Measurements from ENCODE around the gene GABBR2.
A peak's percentile ranks its signal among the peaks of the same experiment; 100 is the strongest.
"Not testable (repeated sequence)": the region's sequence is repeated elsewhere in the genome, so short reads cannot be mapped to it uniquely, and the experiment has no call there.

GABBR2 gene

GRCh38 chr9:98686961-98687855 lies 21.5 kb downstream of the GABBR2 start:
- no peak for DNase-seq (ENCODE audit: low spot score)

- DNase-seq (ENCODE audit: low spot score), result not testable (repeated sequence)
These were observed 23.9 kb downstream of the GABBR2 start for GRCh38 chr9:98684816-98685215.

- DNase-seq (ENCODE audit: low spot score), result no peak
These were observed 30.4 kb downstream of the GABBR2 start for GRCh38 chr9:98678244-98678842.

GRCh38 chr9:98673681-98674080 lies 35.1 kb downstream of the GABBR2 start:
- DNase-seq (ENCODE audit: low spot score), result no peak

- no peak for DNase-seq (ENCODE audit: low spot score)
These were observed 41.6 kb downstream of the GABBR2 start for GRCh38 chr9:98667005-98667640.

GRCh38 chr9:98665501-98665900 lies 43.2 kb downstream of the GABBR2 start:
- DNase-seq (ENCODE audit: low spot score), result no peak

GRCh38 chr9:98660541-98660940 lies 48.2 kb downstream of the GABBR2 start:
- DNase-seq (ENCODE audit: low spot score), result no peak

GRCh38 chr9:98658951-98659351 lies 49.8 kb downstream of the GABBR2 start:
- DNase-seq (ENCODE audit: low spot score), result peak; percentile 12

- peak; percentile 20 for DNase-seq (ENCODE audit: low spot score)
These were observed 50.8 kb downstream of the GABBR2 start for GRCh38 chr9:98657897-98658296.

- no peak for DNase-seq (ENCODE audit: low spot score)
These were observed 52.2 kb downstream of the GABBR2 start for GRCh38 chr9:98656511-98656910.

GRCh38 chr9:98655428-98655827 lies 53.3 kb downstream of the GABBR2 start:
- not testable (repeated sequence) for DNase-seq (ENCODE audit: low spot score)

GRCh38 chr9:98654247-98654646 lies 54.5 kb downstream of the GABBR2 start:
- DNase-seq (ENCODE audit: low spot score), result peak; percentile 52

- DNase-seq (ENCODE audit: low spot score), result no peak
These were observed 56.0 kb downstream of the GABBR2 start for GRCh38 chr9:98652741-98653140.

GRCh38 chr9:98652302-98652701 lies 56.4 kb downstream of the GABBR2 start:
- no peak for DNase-seq (ENCODE audit: low spot score)

GRCh38 chr9:98647236-98647635 lies 61.5 kb downstream of the GABBR2 start:
- DNase-seq (ENCODE audit: low spot score), result no peak

GRCh38 chr9:98644011-98644410 lies 64.7 kb downstream of the GABBR2 start:
- DNase-seq (ENCODE audit: low spot score), result no peak

- no peak for DNase-seq (ENCODE audit: low spot score)
These were observed 65.9 kb downstream of the GABBR2 start for GRCh38 chr9:98642661-98643312.

GRCh38 chr9:98641695-98642094 lies 67.0 kb downstream of the GABBR2 start:
- DNase-seq (ENCODE audit: low spot score), result no peak

GRCh38 chr9:98640394-98640793 lies 68.3 kb downstream of the GABBR2 start:
- no peak for DNase-seq (ENCODE audit: low spot score)

GRCh38 chr9:98639133-98639532 lies 69.6 kb downstream of the GABBR2 start:
- DNase-seq (ENCODE audit: low spot score), result no peak

- no peak for DNase-seq (ENCODE audit: low spot score)
These were observed 71.4 kb downstream of the GABBR2 start for GRCh38 chr9:98637381-98637780.

- DNase-seq (ENCODE audit: low spot score), result no peak
These were observed 73.4 kb downstream of the GABBR2 start for GRCh38 chr9:98635374-98635773.
